IMR-90 (cell line): ENCODE results near the gene COX5B. TPM values are rescaled to one million over a fixed set of nuclear protein-coding genes. Genes with fewer than 3 reads are reported as not detected.

ENCODE experiments used
- ATAC-seq: fragments of 200-7000 bp; cut with Tn5 transposase; 2 replicates; pipeline ENCODE4 v1.9.1; 2020; ENCODE audit warnings: low read depth, mild to moderate bottlenecking, moderate library complexity
- BruUV-seq: library from RNA; stranded (reverse); fragments of 400-500 nt; replicated peaks from 2 replicates; lab custom pipeline; 2021; lab: Mats Ljungman, UMichigan
- CTCF ChIA-PET: fragments of 300-600 bp; formaldehyde crosslinking; extraction: SDS; loops from one replicate; lab custom pipeline; 2021; ENCODE audit warnings: antibody characterized with exemption; lab: Yijun Ruan, JAX
- POLR2A ChIA-PET: fragments of 300-600 bp; sonication (Branson Sonifier 250); formaldehyde crosslinking; loops from one replicate; lab custom pipeline; 2022; ENCODE audit warnings: antibody characterized with exemption; ENCODE audit not compliant: unreplicated experiment; lab: Charles Lee
- DNase-seq: peaks from one replicate; pipeline ENCODE4 v3.0.0; 2013
- H2AFZ ChIP-seq: replicated peaks from 2 replicates; pipeline ENCODE3; 2013; ENCODE audit warnings: low read length, mild to moderate bottlenecking; ENCODE audit not compliant: poor library complexity
- H2AK5ac ChIP-seq: 2 replicates; pipeline ENCODE4 v1.6.1; 2013; ENCODE audit warnings: low read depth, low read length, inconsistent platforms
- H2AK9ac ChIP-seq: replicated peaks from 2 replicates; pipeline ENCODE3; 2013; ENCODE audit warnings: mild to moderate bottlenecking, low read depth, low read length, moderate library complexity; ENCODE audit not compliant: poor library complexity
- H2BK120ac ChIP-seq: 2 replicates; pipeline ENCODE4 v1.6.1; 2013; ENCODE audit warnings: low read depth, low read length, inconsistent platforms
- H2BK15ac ChIP-seq: 3 replicates; pipeline ENCODE4 v1.6.1; 2013; ENCODE audit warnings: low read depth, low read length, inconsistent platforms
- H2BK20ac ChIP-seq: 2 replicates; pipeline ENCODE4 v1.6.1; 2013; ENCODE audit warnings: low read depth, mild to moderate bottlenecking, inconsistent platforms, low read length, moderate library complexity
- H2BK5ac ChIP-seq: 2 replicates; pipeline ENCODE4 v1.6.1; 2013; ENCODE audit warnings: mild to moderate bottlenecking, low read depth, low read length, inconsistent platforms; ENCODE audit not compliant: poor library complexity, severe bottlenecking
- H3K14ac ChIP-seq: replicated peaks from 2 replicates; pipeline ENCODE4 v1.6.1; 2013; ENCODE audit warnings: low read depth, low read length, inconsistent platforms
- H3K18ac ChIP-seq: 2 replicates; pipeline ENCODE4 v1.6.1; 2013; ENCODE audit warnings: low read depth, low read length, control low read depth
- H3K23ac ChIP-seq: 2 replicates; pipeline ENCODE4 v1.6.1; 2013; ENCODE audit warnings: low read depth, low read length, inconsistent platforms
- H3K27ac ChIP-seq: 2 replicates; pipeline ENCODE4 v1.5.1; 2013; ENCODE audit warnings: mild to moderate bottlenecking, control low read depth, low read length; ENCODE audit not compliant: insufficient read depth
- H3K27me3 ChIP-seq: 2 replicates; pipeline ENCODE4 v1.6.1; 2013; ENCODE audit warnings: low read length; ENCODE audit not compliant: control insufficient read depth, insufficient read depth
- H3K36me3 ChIP-seq: 2 replicates; pipeline ENCODE4 v1.6.1; 2013; ENCODE audit warnings: low read length, mixed read lengths; ENCODE audit not compliant: control insufficient read depth, insufficient read depth
- H3K4ac ChIP-seq: 2 replicates; pipeline ENCODE4 v1.6.1; 2013; ENCODE audit warnings: low read depth, low read length, inconsistent platforms
- H3K4me1 ChIP-seq: 2 replicates; pipeline ENCODE4 v1.6.1; 2013; ENCODE audit warnings: low read length, mixed read lengths; ENCODE audit not compliant: control insufficient read depth, insufficient read depth
- H3K4me2 ChIP-seq: 2 replicates; pipeline ENCODE4 v1.6.1; 2013; ENCODE audit warnings: low read depth, mild to moderate bottlenecking, control low read depth, low read length, moderate library complexity
- H3K4me3 ChIP-seq: 2 replicates; pipeline ENCODE4 v1.5.1; 2013; ENCODE audit warnings: low read depth, mild to moderate bottlenecking, control low read depth, low read length, moderate library complexity; ENCODE audit not compliant: insufficient read depth
- H3K56ac ChIP-seq: 2 replicates; pipeline ENCODE4 v1.6.1; 2013; ENCODE audit warnings: low read length, inconsistent platforms; ENCODE audit not compliant: insufficient read depth; ENCODE audit errors: extremely low read depth
- H3K79me1 ChIP-seq, 2 experiments: 2 replicates each; pipeline ENCODE4 v1.6.1; 2013; ENCODE audit warnings: low read length in 2 of 2, inconsistent platforms in 1 of 2, low read depth in 1 of 2
- H3K9ac ChIP-seq: 2 replicates; pipeline ENCODE4 v1.6.1; 2013; ENCODE audit warnings: low read depth, low read length, control low read depth
- H3K9me1 ChIP-seq: 2 replicates; pipeline ENCODE4 v1.6.1; 2013; ENCODE audit warnings: low read length, inconsistent platforms; ENCODE audit not compliant: insufficient read depth
- H3K9me3 ChIP-seq: 2 replicates; pipeline ENCODE4 v1.6.1; 2013; ENCODE audit warnings: low read length; ENCODE audit not compliant: control insufficient read depth, insufficient read depth
- H4K20me1 ChIP-seq: 2 replicates; pipeline ENCODE4 v1.6.1; 2013; ENCODE audit warnings: low read length, inconsistent platforms; ENCODE audit not compliant: insufficient read depth
- H4K5ac ChIP-seq: 2 replicates; pipeline ENCODE4 v1.6.1; 2013; ENCODE audit warnings: mild to moderate bottlenecking, low read depth, low read length, control low read depth
- H4K8ac ChIP-seq, 2 experiments: 2 replicates each; pipeline ENCODE4 v1.6.1; 2013; ENCODE audit warnings: low read depth in 2 of 2, low read length in 2 of 2, control low read depth in 1 of 2, inconsistent platforms in 1 of 2
- H4K91ac ChIP-seq: 2 replicates; pipeline ENCODE4 v1.6.1; 2013; ENCODE audit warnings: low read depth, low read length, inconsistent platforms; ENCODE audit not compliant: insufficient read depth
- RCOR1 ChIP-seq: IDR thresholded peaks from 2 replicates; pipeline ENCODE4 v1.6.1; 2012; ENCODE audit warnings: mild to moderate bottlenecking, low read length, improper control_type of control experiment; ENCODE audit not compliant: insufficient replicate concordance
- WGBS, 2 experiments: methylation state at CpG; one replicate each; pipeline versions ENCODE4 v1.1.5 to v1.1.7; 2013; ENCODE audit warnings: missing lambda C conversion rate in 2 of 2; ENCODE audit not compliant: insufficient read length in 1 of 2; ENCODE audit errors: extremely low coverage in 2 of 2; 5-methylcytosine and 5-hydroxymethylcytosine counted together
- dilution Hi-C: fragments of 300-500 bp; cut with HindIII; formaldehyde crosslinking; loops from one replicate; pipeline ENCODE4 v1.14.3; 2018; ENCODE audit warnings: low sequenced_read_pairs; ENCODE audit not compliant: unreplicated experiment
- in situ Hi-C: fragments of 300-500 bp; cut with MboI; formaldehyde crosslinking; loops from 3 replicates; pipeline ENCODE4 v1.14.3; 2019; ENCODE audit warnings: low sequenced_read_pairs, inconsistent platforms, mixed read lengths
- intact Hi-C: fragments of 100-400 bp; cut with micrococcal nuclease; formaldehyde crosslinking; loops from 2 replicates; pipeline ENCODE4 v1.10.0; 2022
- polyA plus RNA-seq, 3 experiments: library from polyadenylated mRNA; depleted of rRNA; stranded (reverse); fragments of >200 nt; gene quantifications; 2 replicates each; pipeline ENCODE4 v1.2.3, GENCODE V29; 2012; ENCODE audit warnings: low replicate concordance in 1 of 3
- total RNA-seq: library from RNA; depleted of rRNA; stranded (reverse); fragments of >200 nt; gene quantifications from 2 replicates; pipeline ENCODE4 v1.2.3, GENCODE V29; 2012

COX5B gene
- total and polyA plus RNA-seq, 2 of the 4 experiments (the other 2 are of a cell fraction), result 140 to 272 TPM

DNA sequence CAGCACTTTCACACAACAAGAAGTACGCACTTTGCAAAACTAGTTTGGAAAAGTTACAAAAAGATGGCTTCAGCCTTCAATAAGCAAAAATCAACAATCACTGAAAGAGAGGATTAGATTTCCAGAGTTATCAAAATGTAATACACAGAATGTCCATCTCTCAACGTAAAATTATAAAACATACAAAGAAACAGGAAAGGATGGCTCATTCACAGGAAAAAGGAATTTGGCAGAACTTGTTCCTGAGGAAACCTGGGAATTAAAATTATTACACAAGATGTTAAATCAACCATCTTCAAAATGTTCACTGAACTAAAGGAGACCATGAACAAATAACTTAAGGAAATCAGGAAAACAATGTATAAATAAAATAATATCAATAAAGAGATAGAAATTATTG, 31.6 kb downstream of the COX5B start:
- Histone ChIP-seq H3K4me1 (peaks cover 2% of the 10 kb centered on the region; the same call in 1 of the 2 replicates), H2BK20ac (no peak overlapping the region), H3K4me3 (no peak overlapping the region), H2BK15ac (no peak overlapping the region), H2AK5ac (no peak overlapping the region), H3K18ac (no peak overlapping the region), H3K27ac (no peak overlapping the region), H4K91ac (no peak overlapping the region), H2AFZ (no peak overlapping the region), H3K79me1 (no peaks in the 10 kb centered on the region), H2BK120ac (no peak overlapping the region), H4K5ac (no peak overlapping the region), H3K23ac (no peak overlapping the region), H3K56ac (no peak overlapping the region), H3K9ac (no peak overlapping the region), H3K14ac (no peak overlapping the region), H3K4me2 (no peak overlapping the region), H2AK9ac (no peak overlapping the region), H4K20me1 (no peaks in the 10 kb centered on the region), H3K4ac (no peak overlapping the region), H2BK5ac (no peak overlapping the region), H3K9me3 (no peaks in the 10 kb centered on the region), H3K36me3 (no peaks in the 10 kb centered on the region), H3K27me3 (no peaks in the 10 kb centered on the region), H4K8ac (no peak overlapping the region), H3K9me1 (0 out of 2 replicates have a peak, but pooled peaks cover 3% of the 10 kb centered on the region)
- POLR2A ChIA-PET, result no interaction called here
- intact Hi-C loops (no loop called here), in situ Hi-C loops (no loop called here), dilution Hi-C loops (no loop called here)
- BruUV-seq, result no TSS peak
- no CpG with 5 or more reads among the region's 2 CpGs for WGBS, 2 experiments
- CTCF ChIA-PET, result no interaction called here
- TF ChIP-seq RCOR1, result no peak
- DNase-seq (no peak), ATAC-seq (no peak)
